GM21723 (cell line): ENCODE data around the gene SNX6.
"Not testable (repeated sequence)": the region's sequence is repeated elsewhere in the genome, so short reads cannot be mapped to it uniquely, and the experiment has no call there.

Source experiments
- ATAC-seq: cut with Tn5 transposase; IDR thresholded peaks from one replicate; pipeline ENCODE4 v1.9.1; 2021; ENCODE audit warnings: mild to moderate bottlenecking, moderate library complexity; ENCODE audit not compliant: unreplicated experiment

Gene SNX6

DNA sequence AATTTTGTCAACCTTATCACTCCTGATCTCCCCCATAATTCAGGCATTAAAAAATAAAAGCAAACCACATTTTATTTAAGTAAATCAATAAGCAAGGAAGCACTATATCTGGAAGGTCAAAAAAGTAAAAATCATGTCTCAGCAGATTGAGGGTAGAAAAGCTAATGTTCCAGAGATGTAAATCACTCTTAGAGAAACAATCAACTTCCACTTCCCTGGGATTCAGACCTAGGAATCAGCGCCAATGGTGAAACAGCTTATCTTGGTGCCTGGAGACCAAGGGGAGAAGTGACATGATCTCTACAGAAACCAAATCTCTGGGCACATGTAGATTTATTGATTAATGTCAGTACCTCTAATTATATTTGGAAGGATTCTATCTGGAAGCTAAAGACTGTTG is 10.9 kb upstream of the SNX6 start:
- no peak for ATAC-seq

DNA sequence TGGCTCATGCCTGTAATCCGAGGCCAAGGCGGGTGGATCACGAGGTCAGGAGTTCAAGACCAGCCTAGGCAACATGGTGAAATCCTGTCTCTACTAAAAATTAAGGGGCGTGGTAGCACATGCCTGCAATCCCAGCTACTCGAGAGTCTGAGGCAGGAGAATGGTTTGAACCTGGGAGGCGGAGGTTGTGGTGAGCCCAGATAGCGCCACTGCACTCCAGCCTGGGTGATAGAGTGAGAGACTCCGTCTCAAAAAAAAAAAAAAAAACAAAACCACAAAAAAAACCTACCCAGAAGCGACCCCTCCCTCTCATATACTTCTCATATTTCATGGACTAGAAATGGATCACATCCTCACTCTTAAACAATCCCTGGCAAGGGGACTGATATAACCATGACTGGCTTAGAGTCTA is 4.4 kb upstream of the SNX6 start:
- ATAC-seq = not testable (repeated sequence)

DNA sequence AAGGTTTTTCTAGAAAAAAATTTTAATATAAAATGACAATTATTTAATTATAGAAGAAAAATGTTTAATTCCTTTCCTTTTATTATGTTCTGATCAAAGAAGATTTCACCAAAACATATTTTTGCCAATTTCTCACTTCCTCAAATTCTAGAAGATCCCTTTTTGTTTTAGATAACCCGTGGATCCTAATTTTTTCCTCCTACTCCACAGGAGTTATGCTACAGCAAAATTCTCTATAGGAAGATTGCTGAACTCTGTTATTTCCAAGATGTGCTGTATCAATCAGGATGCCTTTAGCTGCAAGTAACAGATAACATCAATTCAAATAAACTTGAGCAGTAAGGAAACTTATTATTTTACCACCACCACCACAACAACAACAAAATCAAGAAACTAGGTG is 3.8 kb upstream of the SNX6 start:
- no peak for ATAC-seq

DNA sequence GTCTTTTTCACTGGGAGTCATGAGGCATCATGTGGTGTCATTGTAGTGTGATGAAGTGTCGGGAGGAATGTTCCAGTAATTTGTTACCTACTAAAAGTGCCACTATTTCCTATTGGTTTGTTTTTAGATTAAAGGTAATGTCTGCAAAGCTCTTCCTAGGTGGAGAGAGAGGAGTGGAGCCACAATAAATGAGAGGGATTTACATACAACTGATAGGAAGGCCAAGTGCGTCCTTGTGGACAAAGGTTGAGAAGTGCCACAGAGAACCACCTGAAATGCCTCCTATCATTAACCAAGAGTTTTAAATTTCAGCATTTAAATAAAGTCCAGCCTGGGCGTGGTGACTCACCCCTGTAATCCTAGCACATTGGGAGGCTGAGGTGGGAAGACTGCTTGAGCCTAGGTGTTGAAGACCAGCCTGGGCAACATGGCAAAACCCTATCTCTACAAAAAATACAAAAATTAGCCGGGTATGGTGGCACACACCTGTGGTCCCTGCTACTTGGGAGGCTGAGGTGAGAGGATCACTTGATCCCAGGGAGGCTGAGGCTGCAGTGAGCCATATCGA is 2.5 kb upstream of the SNX6 start:
- ATAC-seq = no peak

DNA sequence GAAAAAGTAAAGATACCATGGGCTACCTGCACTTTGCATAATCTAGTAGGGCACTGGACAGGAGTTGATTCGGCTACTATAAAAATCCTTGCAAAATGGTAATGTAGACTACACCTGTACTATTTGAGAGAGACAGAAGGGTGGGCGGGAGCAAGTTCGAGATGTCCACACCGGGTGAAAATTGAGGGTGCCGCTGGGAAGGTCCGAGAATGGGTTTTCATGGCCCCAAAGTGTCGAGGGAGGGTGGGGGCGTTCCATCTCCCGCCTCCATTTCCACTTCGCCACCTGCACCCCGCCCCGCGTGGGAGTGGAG is 648 bp downstream of the SNX6 start:
- no peak for ATAC-seq

DNA sequence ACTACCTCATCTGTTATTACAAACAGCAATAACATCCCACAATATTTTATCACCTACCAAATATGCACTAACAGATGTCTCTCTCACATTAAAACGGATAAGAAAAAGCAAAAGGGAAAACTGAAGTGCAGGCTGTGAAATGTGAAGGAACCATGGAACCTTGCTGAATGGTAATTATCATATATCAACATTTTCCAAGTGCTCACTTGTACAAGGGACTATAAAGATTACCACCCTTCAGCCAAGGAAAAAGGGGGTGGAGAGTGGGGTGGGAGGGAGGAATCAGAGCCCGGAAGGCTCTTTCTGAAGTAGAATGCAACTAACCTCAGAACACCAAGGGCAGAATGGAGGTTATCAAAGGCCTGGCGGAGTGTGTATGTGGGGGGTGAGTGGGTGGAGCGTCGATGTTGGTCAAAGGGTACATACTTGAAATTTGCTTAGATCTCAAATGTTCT is 1.2 kb downstream of the SNX6 start:
- ATAC-seq = no peak

DNA sequence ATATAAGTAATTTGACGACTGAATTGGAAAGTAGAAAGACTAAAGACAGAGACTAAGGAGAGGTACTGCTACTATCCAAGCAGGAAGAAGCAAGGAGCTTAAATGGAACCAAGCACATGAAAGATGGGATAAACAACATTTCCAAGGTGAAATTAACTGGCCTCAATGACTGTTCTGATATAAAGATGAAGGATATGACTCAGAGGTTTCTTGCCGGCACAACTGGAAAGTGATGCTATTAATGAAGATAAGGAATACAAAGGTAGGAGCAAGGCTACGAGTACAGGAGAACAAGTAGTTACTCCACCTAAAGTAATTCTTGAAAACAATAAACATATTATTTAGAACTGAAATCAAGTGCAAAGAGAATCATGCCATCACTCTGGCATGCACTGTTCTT is 6.4 kb downstream of the SNX6 start:
- no peak for ATAC-seq

DNA sequence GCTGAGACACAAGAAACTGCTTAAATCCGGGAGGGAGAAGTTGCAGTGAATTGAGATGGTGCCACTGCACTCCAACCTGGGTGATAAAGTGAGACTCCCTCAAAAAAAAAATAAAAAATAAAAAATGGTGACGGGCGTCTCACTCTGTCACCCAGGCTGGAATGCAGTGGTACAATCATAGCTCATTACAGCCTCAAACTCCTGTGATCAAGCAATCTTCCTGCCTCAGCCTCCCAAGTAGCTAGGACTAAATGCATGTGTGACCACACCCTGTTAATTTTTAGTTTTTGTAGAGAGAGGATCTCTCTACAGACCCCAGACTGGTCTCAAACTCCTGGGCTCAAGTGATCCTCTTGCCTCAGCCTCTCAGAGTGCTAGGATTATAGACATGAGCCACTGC is 9.1 kb downstream of the SNX6 start:
- no peak for ATAC-seq

DNA sequence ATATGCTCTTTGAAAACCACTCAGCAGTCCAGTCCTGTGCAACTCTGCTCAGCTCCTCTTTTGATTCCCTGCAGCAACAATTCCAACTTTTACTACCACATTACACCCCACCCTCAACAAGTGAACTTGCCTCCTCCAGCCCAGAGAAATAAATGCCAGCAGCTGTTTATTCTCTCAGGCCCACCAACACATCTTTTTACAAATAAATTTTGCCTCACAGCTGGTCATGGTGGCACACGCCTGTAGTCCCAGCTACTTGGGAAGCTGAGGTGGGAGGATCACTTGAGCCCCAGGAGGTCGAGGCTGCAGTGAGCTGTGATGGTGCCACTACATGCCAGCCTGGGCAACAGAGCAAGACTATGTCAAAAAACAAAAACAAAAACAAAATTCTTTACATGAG is 9.8 kb downstream of the SNX6 start:
- ATAC-seq = no peak

DNA sequence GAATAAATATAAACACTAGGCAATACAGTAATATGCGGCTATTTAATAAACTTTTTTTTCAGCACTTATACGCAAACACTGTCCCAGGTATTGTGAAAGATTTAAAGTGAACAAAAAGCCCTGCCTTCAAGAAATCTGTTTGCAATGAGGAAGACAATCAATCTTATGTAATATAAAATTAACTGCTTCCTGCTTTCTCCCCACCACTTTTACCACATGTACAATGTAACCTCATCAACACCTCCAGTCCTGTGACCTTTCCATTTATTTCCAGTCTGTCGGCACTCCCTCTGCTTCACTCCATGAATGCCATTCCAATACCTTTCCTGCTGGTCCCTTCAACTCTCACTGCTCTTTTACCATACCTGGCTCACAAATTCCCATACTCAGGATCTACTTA is 10.5 kb downstream of the SNX6 start:
- ATAC-seq = no peak

DNA sequence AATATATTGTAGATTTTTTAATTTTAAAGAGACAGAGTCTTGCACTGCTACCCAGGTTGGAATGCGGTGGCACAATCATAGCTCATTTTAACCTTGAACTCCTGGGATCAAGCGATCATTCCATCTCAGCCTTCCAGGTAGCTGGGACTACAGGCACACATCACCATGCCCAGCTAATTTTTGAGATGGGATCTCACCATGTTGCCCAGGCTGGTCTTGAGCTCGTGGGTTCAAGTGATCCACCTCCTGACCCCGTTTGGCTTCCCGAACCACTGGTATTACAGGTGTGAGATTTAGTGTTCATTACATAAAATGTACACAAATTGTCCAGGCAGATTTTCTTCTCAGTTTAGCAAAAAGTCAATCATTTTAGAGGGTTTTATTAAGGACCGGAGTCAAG is 13.6 kb downstream of the SNX6 start:
- ATAC-seq = no peak

DNA sequence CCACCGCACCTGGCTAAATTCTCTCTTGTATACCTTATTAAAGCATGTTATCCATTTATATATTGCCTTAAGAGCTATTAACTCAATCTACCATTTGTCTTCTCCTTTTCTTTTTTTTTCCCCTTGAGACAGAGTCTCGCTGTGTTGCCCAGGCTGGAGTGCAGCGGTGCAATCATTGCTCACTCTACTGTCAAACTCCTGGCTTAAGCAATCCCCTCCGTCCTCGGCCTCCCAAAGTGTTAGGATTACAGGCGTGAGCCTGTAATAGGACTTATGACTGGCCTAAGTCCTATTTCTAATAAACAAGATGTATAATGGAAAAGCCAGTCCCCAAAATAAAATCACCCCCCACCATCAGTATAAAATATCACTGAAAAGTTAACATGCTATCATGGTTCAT is 14.4 kb downstream of the SNX6 start:
- no peak for ATAC-seq

DNA sequence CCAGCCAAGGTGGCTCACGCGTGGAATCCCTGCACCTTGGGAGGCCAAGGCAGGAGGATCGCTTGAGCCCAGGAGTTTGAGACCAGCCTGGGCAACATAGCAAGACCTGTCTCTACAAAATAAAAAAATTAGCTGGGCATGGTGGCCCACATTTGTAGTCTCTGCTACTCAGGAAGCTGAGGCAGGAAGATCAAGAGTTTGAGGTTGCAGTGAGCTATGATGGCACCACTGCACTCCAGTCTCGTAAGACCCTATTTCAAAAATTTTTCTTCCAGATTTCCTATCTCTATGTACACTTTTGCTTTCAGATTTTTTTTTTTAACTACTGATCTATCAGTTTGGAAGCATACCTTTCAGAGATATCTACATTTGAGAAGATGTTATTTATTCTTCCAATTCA is 15.3 kb downstream of the SNX6 start:
- ATAC-seq = no peak

DNA sequence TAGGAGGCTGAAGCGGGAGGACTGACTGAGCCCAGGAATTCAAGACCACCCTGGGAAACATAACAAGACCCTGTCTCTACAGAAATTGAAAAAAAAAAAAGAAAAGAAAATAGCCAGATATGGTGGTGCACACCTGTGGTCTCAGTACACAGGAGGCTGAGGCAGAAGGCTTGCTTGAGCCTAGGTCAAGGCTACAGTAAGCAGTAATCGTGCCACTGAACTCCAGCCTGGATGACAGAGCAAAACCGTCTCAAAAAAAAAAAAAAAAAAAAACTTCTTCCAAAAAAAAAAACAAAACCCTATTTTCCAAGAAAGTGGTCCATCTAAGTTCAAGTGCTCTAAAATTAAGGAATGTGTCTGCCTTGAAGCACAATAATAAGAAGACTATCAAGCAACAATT is 19.8 kb downstream of the SNX6 start:
- no peak for ATAC-seq

DNA sequence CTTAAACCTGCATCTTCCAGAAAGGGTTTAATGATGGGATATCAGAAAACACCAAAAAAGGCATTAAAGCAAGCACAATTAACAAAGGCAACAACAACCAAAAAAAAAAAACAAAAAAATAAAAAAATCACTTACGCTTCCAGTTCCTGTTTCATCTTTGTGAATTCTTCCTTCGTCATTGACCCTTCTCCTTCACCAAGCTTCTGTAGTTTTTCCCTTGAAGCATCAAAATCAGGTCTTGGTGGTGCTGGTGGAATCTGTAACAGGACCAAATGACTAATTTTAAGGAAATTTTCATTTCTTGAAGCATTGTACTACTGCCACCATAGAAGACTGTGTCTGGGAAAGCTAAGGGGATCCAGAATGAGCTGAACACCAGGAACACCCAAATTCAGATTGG is 24.5 kb downstream of the SNX6 start:
- ATAC-seq = no peak

DNA sequence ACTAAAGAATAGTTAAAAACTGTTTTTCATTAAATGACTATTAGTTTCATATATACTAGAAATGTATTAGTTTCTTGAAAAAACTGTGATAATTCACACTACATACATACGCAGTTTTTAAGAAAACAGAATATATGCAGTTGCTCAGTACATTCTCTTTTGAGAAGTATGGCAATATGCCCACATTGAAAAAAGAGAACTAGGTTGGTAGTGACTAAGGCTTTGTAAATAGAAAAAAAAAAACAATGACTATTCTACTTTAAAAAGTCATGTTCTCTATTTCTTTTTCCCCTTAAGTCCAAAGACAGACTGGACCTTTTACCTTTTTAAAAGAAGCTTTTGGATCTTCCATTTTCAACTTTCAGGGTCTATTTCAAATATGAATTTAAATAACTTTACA is 25.0 kb downstream of the SNX6 start:
- no peak for ATAC-seq

DNA sequence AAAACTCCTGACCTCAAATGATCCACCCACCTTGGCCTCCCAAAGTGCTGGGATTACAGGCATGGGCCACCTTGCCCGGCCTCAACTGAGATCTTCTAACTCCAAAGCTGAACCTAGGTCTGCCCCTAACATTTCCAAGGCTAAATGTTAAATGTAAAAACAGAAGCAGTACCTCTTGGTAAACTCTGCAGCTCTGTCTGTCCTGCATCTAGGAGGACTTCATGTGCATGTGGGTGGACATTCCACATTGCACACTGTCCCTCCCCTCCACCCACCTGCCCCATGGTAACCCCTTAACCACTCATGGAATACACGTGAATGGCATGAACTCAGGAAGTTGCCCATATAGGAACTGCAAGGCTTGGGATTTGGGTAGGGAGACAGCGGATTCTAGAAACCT is 33.1 kb downstream of the SNX6 start:
- ATAC-seq = no peak

DNA sequence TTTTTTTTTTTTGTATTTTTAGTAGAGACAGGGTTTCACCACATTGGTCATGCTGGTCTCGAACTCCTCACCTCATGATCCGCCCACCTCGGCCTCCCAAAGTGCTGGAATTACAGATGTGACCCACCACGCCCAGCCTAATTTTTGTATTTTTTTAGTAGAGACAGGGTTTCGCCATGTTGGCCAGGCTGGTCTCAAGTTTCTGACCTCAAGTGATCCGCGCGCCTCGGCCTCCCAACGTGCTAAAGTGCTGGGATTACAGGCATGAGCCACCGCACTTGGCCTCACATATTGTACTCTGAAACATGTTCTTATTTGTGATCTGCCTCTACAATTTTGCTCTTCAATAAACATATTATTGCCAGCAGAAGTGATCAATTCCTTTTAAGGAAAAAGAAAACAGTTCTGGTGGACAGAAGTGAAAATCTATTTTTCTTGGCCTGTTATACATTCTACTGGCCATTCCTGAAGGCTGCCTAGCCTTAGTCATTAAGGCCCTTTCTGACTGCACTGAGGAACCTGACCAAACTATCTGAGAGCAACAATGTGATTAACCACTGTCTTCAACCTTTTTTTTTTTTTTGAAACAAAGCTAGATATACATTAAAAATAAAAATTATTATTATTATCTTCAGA is 36.1 kb downstream of the SNX6 start:
- no peak for ATAC-seq

DNA sequence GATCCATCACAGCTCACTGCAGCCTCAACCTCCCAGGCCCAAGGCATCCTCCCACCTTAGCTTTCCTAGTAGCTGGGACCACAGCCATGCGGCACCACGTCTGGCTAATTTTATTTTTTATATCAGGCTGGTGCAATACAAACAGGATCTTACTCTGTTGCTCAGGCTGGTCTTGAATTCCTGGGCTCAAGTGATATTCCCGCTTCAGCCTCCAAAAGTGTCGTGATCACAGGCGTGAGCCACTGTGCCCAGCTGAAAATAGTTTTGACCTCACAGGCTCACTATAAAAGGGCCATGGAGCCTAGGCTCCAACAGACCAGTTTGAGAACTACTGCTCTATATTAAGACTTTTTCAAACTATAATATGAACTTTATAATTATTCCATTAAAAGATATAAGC is 37.3 kb downstream of the SNX6 start:
- no peak for ATAC-seq

DNA sequence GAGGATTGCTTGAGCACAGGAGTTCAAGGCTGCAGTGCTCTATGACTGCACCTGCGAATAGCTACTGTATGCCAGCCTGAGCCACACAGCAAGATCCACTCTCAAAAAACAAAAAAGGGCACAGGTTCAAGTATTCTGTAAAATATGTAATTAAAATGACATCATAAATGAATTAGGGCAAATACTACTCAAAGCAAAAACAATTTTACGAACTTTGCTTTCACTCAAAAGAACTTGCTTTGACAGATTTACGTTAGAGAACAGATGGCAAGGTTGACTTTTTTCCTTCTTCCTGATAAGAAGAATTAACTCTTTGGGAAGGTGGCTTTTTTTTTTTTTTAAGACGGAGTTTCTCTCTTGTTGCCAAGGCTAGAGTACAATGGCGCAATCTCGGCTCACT is 46.4 kb downstream of the SNX6 start:
- no peak for ATAC-seq

DNA sequence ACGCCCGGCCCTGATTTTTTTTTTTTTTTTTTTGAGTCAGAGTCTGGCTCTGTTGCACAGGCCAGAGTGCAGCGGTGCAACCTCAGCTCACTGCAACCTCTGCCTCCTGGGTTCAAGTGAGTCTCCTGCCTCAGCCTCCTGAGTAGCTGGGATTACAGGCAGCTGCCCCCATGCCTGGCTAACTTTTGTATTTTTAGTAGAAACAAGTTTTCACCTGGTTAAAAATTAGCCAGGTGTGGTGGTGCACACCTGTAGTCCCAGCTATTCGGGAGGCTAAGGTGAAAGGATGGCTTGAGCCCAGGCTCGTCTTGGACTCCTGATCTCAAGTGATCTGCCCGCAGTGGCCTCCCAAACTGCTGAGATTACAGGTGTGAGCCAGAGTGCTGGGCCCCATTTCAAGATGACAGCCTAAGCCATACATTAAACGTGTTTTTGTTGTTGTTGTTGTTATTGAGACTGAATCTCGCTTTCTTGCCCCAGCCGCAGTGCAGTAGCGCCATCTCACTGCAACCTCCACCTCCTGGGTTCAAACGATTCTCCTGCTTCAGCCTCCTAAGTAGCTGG is 47.7 kb downstream of the SNX6 start:
- no peak for ATAC-seq

DNA sequence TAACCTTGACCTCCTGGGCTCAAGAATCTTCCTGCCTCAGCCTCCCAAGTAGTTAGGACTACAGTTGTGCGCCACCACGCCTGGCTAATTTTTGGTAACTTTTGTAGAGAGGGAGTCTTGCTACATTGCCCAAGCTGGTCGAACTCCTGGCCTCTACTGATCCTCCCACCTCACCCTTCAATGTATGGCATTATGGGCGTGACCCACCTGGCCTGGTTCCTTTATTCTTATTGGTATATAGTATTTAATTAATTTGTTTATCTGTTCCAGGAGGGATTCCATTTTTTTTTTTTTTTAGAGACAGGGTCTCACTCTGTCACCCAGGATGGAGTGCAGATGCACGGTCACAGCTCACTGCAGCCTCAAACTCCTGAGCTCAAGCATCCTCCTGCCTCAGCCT is 49.6 kb downstream of the SNX6 start:
- ATAC-seq = no peak

DNA sequence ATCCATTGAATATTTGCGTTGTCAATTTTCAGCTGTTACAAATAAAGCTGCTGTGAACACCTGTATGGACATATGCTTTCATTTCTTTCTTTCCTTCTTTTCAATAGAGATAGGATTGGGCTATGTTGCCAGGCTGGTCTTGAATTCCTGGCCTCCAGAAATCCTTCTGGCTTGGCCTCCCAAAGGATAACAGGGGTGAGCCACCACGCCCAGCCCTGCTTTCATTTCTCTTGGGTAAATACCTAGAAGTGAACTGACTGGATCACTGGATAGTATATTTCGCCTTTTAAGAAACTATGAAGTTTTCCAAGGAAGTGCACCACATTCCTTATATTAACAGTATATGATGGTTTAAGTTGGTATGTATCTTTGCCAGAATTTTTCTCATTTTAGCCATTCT is 58.2 kb downstream of the SNX6 start:
- no peak for ATAC-seq
